Mesenchymal stem cell (in vitro differentiated cells and primary cell): Measurements from ENCODE around the gene PLEKHH1.
"Not testable (repeated sequence)": the region's sequence is repeated elsewhere in the genome, so short reads cannot be mapped to it uniquely, and the experiment has no call there.

Source experiments
- DNase-seq: peaks from one replicate; pipeline ENCODE4 v3.0.0-alpha.2; 2013
- H2AFZ ChIP-seq: one replicate; pipeline ENCODE4 v1.6.1; 2013; ENCODE audit warnings: low read depth, mild to moderate bottlenecking, control low read depth, inconsistent platforms, low read length, moderate library complexity
- H2AK5ac ChIP-seq: 2 replicates; pipeline ENCODE4 v1.6.1; 2013; ENCODE audit warnings: low read length, moderate library complexity, mild to moderate bottlenecking, inconsistent platforms; ENCODE audit not compliant: severe bottlenecking
- H2BK120ac ChIP-seq: one replicate; pipeline ENCODE4 v1.6.1; 2013; ENCODE audit warnings: low read depth, mild to moderate bottlenecking, inconsistent platforms, low read length, moderate library complexity
- H2BK12ac ChIP-seq, 2 experiments: one replicate each; pipeline ENCODE4 v1.6.1; 2013; ENCODE audit warnings: inconsistent platforms in 2 of 2, low read length in 2 of 2, mild to moderate bottlenecking in 2 of 2, moderate library complexity in 2 of 2, control low read depth in 1 of 2
- H2BK15ac ChIP-seq: one replicate; pipeline ENCODE4 v1.6.1; 2013; ENCODE audit warnings: mild to moderate bottlenecking, low read depth, inconsistent platforms; ENCODE audit not compliant: poor library complexity, severe bottlenecking
- H2BK5ac ChIP-seq: 2 replicates; pipeline ENCODE4 v1.6.1; 2013; ENCODE audit warnings: low read depth, mild to moderate bottlenecking, low read length, control low read depth, inconsistent platforms; ENCODE audit not compliant: poor library complexity, severe bottlenecking
- H3K14ac ChIP-seq, 2 experiments: one replicate each; pipeline ENCODE4 v1.6.1; 2013; ENCODE audit warnings: inconsistent platforms in 2 of 2, low read length in 2 of 2, control low read depth in 1 of 2, mild to moderate bottlenecking in 1 of 2, moderate library complexity in 1 of 2
- H3K18ac ChIP-seq, 2 experiments: one replicate each; pipeline ENCODE4 v1.6.1; 2013; ENCODE audit warnings: inconsistent platforms in 2 of 2, low read length in 2 of 2, control low read depth in 1 of 2, low read depth in 1 of 2, mild to moderate bottlenecking in 1 of 2
- H3K23ac ChIP-seq, 2 experiments: one replicate each; pipeline ENCODE4 v1.6.1; 2013; ENCODE audit warnings: inconsistent platforms in 2 of 2, low read length in 2 of 2, mild to moderate bottlenecking in 2 of 2, moderate library complexity in 2 of 2, control low read depth in 1 of 2
- H3K27ac ChIP-seq: 2 replicates; pipeline ENCODE4 v1.5.1; 2013; ENCODE audit warnings: mild to moderate bottlenecking, moderate library complexity, low read length, control low read depth, inconsistent platforms; ENCODE audit not compliant: poor library complexity, severe bottlenecking
- H3K27me3 ChIP-seq, 2 experiments: 2 replicates each; pipeline versions ENCODE4 v1.6.1 to v1.7.0; 2013; ENCODE audit warnings: low read length in 2 of 2, mild to moderate bottlenecking in 2 of 2, moderate library complexity in 2 of 2, control low read depth in 1 of 2, inconsistent platforms in 1 of 2; ENCODE audit not compliant: control insufficient read depth in 1 of 2, insufficient read depth in 1 of 2
- H3K36me3 ChIP-seq, 2 experiments: 2 replicates each; pipeline versions ENCODE4 v1.6.1 to v1.7.0; 2013; ENCODE audit warnings: low read length in 2 of 2, control low read depth in 1 of 2, inconsistent platforms in 1 of 2, low read depth in 1 of 2, mild to moderate bottlenecking in 1 of 2; ENCODE audit not compliant: insufficient read depth in 2 of 2, control insufficient read depth in 1 of 2
- H3K4ac ChIP-seq, 2 experiments: one replicate each; pipeline ENCODE4 v1.6.1; 2013; ENCODE audit warnings: inconsistent platforms in 2 of 2, low read length in 2 of 2, mild to moderate bottlenecking in 2 of 2, moderate library complexity in 2 of 2, control low read depth in 1 of 2, low read depth in 1 of 2
- H3K4me1 ChIP-seq: 2 replicates; pipeline ENCODE4 v1.6.1; 2013; ENCODE audit warnings: low read depth, low read length, control low read depth; ENCODE audit not compliant: control insufficient read depth, insufficient read depth
- H3K4me2 ChIP-seq: 2 replicates; pipeline ENCODE4 v1.6.1; 2013; ENCODE audit warnings: low read length, mild to moderate bottlenecking, inconsistent platforms; ENCODE audit not compliant: poor library complexity, severe bottlenecking
- H3K4me3 ChIP-seq, 2 experiments: 2 replicates each; pipeline versions ENCODE4 v1.5.1 to v1.7.0; 2013; ENCODE audit warnings: low read length in 2 of 2, mild to moderate bottlenecking in 2 of 2, control low read depth in 1 of 2, low read depth in 1 of 2; ENCODE audit not compliant: insufficient read depth in 1 of 2
- H3K79me1 ChIP-seq: replicated peaks from 2 replicates; pipeline ENCODE4 v1.6.1; 2013; ENCODE audit warnings: mild to moderate bottlenecking, control low read depth, low read length, inconsistent platforms; ENCODE audit not compliant: poor library complexity, severe bottlenecking
- H3K9ac ChIP-seq: 2 replicates; pipeline ENCODE4 v1.7.0; 2013; ENCODE audit warnings: mild to moderate bottlenecking, low read length, moderate library complexity
- H3K9me3 ChIP-seq: 2 replicates; pipeline ENCODE4 v1.7.0; 2013; ENCODE audit warnings: mild to moderate bottlenecking, low read length; ENCODE audit not compliant: control insufficient read depth
- H4K8ac ChIP-seq: one replicate; pipeline ENCODE4 v1.6.1; 2013; ENCODE audit warnings: inconsistent platforms, mild to moderate bottlenecking, low read length, moderate library complexity
- H4K91ac ChIP-seq: one replicate; pipeline ENCODE4 v1.6.1; 2013; ENCODE audit warnings: mild to moderate bottlenecking, low read length, inconsistent platforms
- WGBS: methylation state at CpG from one replicate; pipeline ENCODE4 v1.1.7; 2013; ENCODE audit warnings: mixed read lengths; 5-methylcytosine and 5-hydroxymethylcytosine counted together

PLEKHH1 gene

GRCh38 chr14:67584978-67585377, 51.9 kb downstream of the PLEKHH1 start:
- no peaks in the 10 kb centered on the region for H3K4me1 ChIP-seq
- no peak overlapping the region for H4K91ac ChIP-seq
- H2BK120ac ChIP-seq: no peak overlapping the region
- H3K4ac ChIP-seq: no peak overlapping the region
- peaks cover 13 to 39% of the 10 kb centered on the region in 2 experiments for H3K36me3 ChIP-seq
- 90% methylated on average over 3 of the region's 3 CpGs for WGBS
- H3K14ac ChIP-seq: no peak overlapping the region
- H2AK5ac ChIP-seq: no peak overlapping the region
- no peak overlapping the region for H4K8ac ChIP-seq
- no peak overlapping the region for H3K9ac ChIP-seq
- no peak overlapping the region for H3K4me2 ChIP-seq
- DNase-seq: no peak
- no peaks in the 10 kb centered on the region for H3K27me3 ChIP-seq
- H3K23ac ChIP-seq: no peak overlapping the region
- no peak overlapping the region for H3K4me3 ChIP-seq
- H3K27ac ChIP-seq: no peak overlapping the region
- H2AFZ ChIP-seq: no peak overlapping the region
- no peak overlapping the region for H2BK5ac ChIP-seq
- no peak overlapping the region for H2BK15ac ChIP-seq
- no peak overlapping the region for H2BK12ac ChIP-seq
- no peaks in the 10 kb centered on the region for H3K9me3 ChIP-seq
- no peak overlapping the region for H3K18ac ChIP-seq
- H3K79me1 ChIP-seq: no peaks in the 10 kb centered on the region

GRCh38 chr14:67586369-67586768, 53.3 kb downstream of the PLEKHH1 start:
- 90% methylated on average over 4 of the region's 4 CpGs for WGBS
- Histone ChIP-seq H3K4me1 (no peaks in the 10 kb centered on the region), H2BK12ac (no peak overlapping the region), H3K36me3 (peaks cover 15 to 36% of the 10 kb centered on the region in 2 experiments), H2AK5ac (no peak overlapping the region), H3K27ac (no peak overlapping the region), H3K9ac (no peak overlapping the region), H3K18ac (no peak overlapping the region), H3K4me3 (no peak overlapping the region), H3K23ac (no peak overlapping the region), H2BK5ac (no peak overlapping the region), H3K4me2 (no peak overlapping the region), H3K14ac (no peak overlapping the region), H4K91ac (no peak overlapping the region), H3K9me3 (no peaks in the 10 kb centered on the region), H2BK120ac (no peak overlapping the region), H2AFZ (no peak overlapping the region), H4K8ac (no peak overlapping the region), H3K79me1 (no peaks in the 10 kb centered on the region), H3K4ac (no peak overlapping the region), H2BK15ac (no peak overlapping the region), H3K27me3 (no peaks in the 10 kb centered on the region)
- no peak for DNase-seq

GRCh38 chr14:67589204-67589770, 56.2 kb downstream of the PLEKHH1 start:
- Histone ChIP-seq H3K23ac (no peak overlapping the region), H3K14ac (no peak overlapping the region), H3K18ac (no peak overlapping the region), H3K4me1 (no peaks in the 10 kb centered on the region), H3K79me1 (no peaks in the 10 kb centered on the region), H3K4me2 (no peak overlapping the region), H3K9ac (no peak overlapping the region), H2BK5ac (no peak overlapping the region), H4K8ac (no peak overlapping the region), H3K36me3 (peaks cover 31 to 32% of the 10 kb centered on the region in 2 experiments), H2BK12ac (no peak overlapping the region), H2BK15ac (no peak overlapping the region), H3K9me3 (no peaks in the 10 kb centered on the region), H3K27me3 (no peaks in the 10 kb centered on the region), H2AFZ (no peak overlapping the region), H4K91ac (no peak overlapping the region), H2BK120ac (no peak overlapping the region), H2AK5ac (no peak overlapping the region), H3K4me3 (no peak overlapping the region), H3K27ac (no peak overlapping the region), H3K4ac (no peak overlapping the region)
- WGBS: 88% methylated on average over 2 of the region's 2 CpGs
- DNase-seq: no peak

- H3K18ac ChIP-seq, H2BK12ac ChIP-seq, H4K8ac ChIP-seq, H3K4me2 ChIP-seq, H2AK5ac ChIP-seq, H3K27me3 ChIP-seq, H3K27ac ChIP-seq, H2BK5ac ChIP-seq, H4K91ac ChIP-seq, H3K79me1 ChIP-seq, H3K9ac ChIP-seq, H3K4ac ChIP-seq, H3K4me1 ChIP-seq, H2BK120ac ChIP-seq, DNase-seq, H3K23ac ChIP-seq, H3K14ac ChIP-seq, H3K4me3 ChIP-seq, H3K9me3 ChIP-seq, H2AFZ ChIP-seq, H2BK15ac ChIP-seq: not testable (repeated sequence)
- 0% methylated on average over 1 of the region's 1 CpG for WGBS
- peaks cover 16 to 25% of the 10 kb centered on the region in 2 experiments for H3K36me3 ChIP-seq
These were observed 60.6 kb downstream of the PLEKHH1 start for GRCh38 chr14:67593650-67594049.
